Fibroblast of lung (primary cell): Measurements from ENCODE around the gene VTCN1. TPM values are rescaled to one million over a fixed set of nuclear protein-coding genes. Genes with fewer than 3 reads are reported as not detected.
A peak's percentile ranks its signal among the peaks of the same experiment; 100 is the strongest.

Experiments used
- DNase-seq, 2 donors: peaks; one replicate each; pipeline versions ENCODE4 v3.0.0 to v3.0.0-alpha.2; 2010; ENCODE audit warnings: low read depth in 2 of 2
- H2AFZ ChIP-seq: 2 replicates; pipeline ENCODE4 v1.5.1; 2012; ENCODE audit warnings: low read length, control low read depth, inconsistent platforms
- H3K27ac ChIP-seq: 2 replicates; pipeline ENCODE4 v1.5.1; 2011; ENCODE audit warnings: low read length, control low read depth; ENCODE audit not compliant: insufficient read depth
- H3K27me3 ChIP-seq: 2 replicates; pipeline ENCODE4 v1.5.1; 2011; ENCODE audit warnings: mild to moderate bottlenecking, low read length; ENCODE audit not compliant: control insufficient read depth, insufficient read depth
- H3K36me3 ChIP-seq: 2 replicates; pipeline ENCODE4 v1.5.1; 2011; ENCODE audit warnings: low read length; ENCODE audit not compliant: control insufficient read depth, insufficient read depth
- H3K4me1 ChIP-seq: 2 replicates; pipeline ENCODE4 v1.5.1; 2011; ENCODE audit warnings: low read length; ENCODE audit not compliant: control insufficient read depth, insufficient read depth; ENCODE audit errors: extremely low read depth
- H3K4me2 ChIP-seq: 2 replicates; pipeline ENCODE4 v1.5.1; 2011; ENCODE audit warnings: low read length, control low read depth; ENCODE audit not compliant: insufficient read depth; ENCODE audit errors: extremely low read depth
- H3K4me3 ChIP-seq, 4 experiments: fragments of 200-600 bp in 1 of 4; sonication (generic) in 1 of 4; replicated peaks in 1 of 4; 2 replicates each; pipeline ENCODE4 v1.5.1; 2011 to 2016; ENCODE audit warnings: low read length in 4 of 4, low read depth in 3 of 4, mild to moderate bottlenecking in 3 of 4, control low read depth in 2 of 4, inconsistent platforms in 1 of 4, mixed read lengths in 1 of 4; ENCODE audit not compliant: insufficient read depth in 1 of 4; ENCODE audit errors: control extremely low read depth in 1 of 4
- H3K79me2 ChIP-seq: 2 replicates; pipeline ENCODE4 v1.5.1; 2012; ENCODE audit warnings: mild to moderate bottlenecking, low read length, inconsistent platforms; ENCODE audit not compliant: control insufficient read depth, insufficient read depth
- H3K9ac ChIP-seq: 2 replicates; pipeline ENCODE4 v1.5.1; 2011; ENCODE audit warnings: mild to moderate bottlenecking, low read length, control low read depth; ENCODE audit not compliant: insufficient read depth
- H3K9me3 ChIP-seq: 2 replicates; pipeline ENCODE4 v1.5.1; 2012; ENCODE audit warnings: low read depth, low read length; ENCODE audit not compliant: control insufficient read depth, insufficient read depth
- H4K20me1 ChIP-seq: 2 replicates; pipeline ENCODE4 v1.5.1; 2011; ENCODE audit warnings: low read length; ENCODE audit not compliant: control insufficient read depth, insufficient read depth; ENCODE audit errors: extremely low read depth
- CTCF ChIP-seq, 2 donors: IDR thresholded peaks in 1 of 2; conservative IDR thresholded peaks in 1 of 2; 1 replicate in 1 of 2; 2 replicates in 1 of 2; pipeline ENCODE4 v1.5.1; 2011 to 2012; ENCODE audit warnings: low read length in 2 of 2, control low read depth in 1 of 2, inconsistent platforms in 1 of 2, low read depth in 1 of 2, mild to moderate bottlenecking in 1 of 2
- EZH2 ChIP-seq: IDR thresholded peaks from 2 replicates; pipeline ENCODE4 v1.5.1; 2012; ENCODE audit warnings: low read length, control low read depth, mild to moderate bottlenecking; ENCODE audit errors: missing control alignments
- polyA plus RNA-seq, 2 donors: library from polyadenylated mRNA; depleted of rRNA in 1 of 2; stranded (reverse) in 1 of 2; unstranded in 1 of 2; fragments of >200 nt; gene quantifications; 2 replicates each; pipeline ENCODE4 v1.2.1, GENCODE V29; 2011 to 2012; ENCODE audit warnings: missing spikeins in 1 of 2
- total RNA-seq: library from RNA; depleted of rRNA; stranded (reverse); fragments of >200 nt; gene quantifications from 2 replicates; pipeline ENCODE4 v1.2.1, GENCODE V29; 2014

Gene VTCN1
- total and polyA plus RNA-seq, 2 donors (not counting 1 experiment from before 2014, with no cell fraction given): 0.03 TPM; not detected in 1

- no peak overlapping the region for H3K9ac ChIP-seq
- no peaks in the 10 kb centered on the region for H4K20me1 ChIP-seq
- H3K27me3 ChIP-seq: no peaks in the 10 kb centered on the region
- H3K9me3 ChIP-seq: no peaks in the 10 kb centered on the region
- no peaks in the 10 kb centered on the region for H3K36me3 ChIP-seq
- no peak overlapping the region for H3K4me2 ChIP-seq
- no peak overlapping the region for H3K4me3 ChIP-seq
- H3K79me2 ChIP-seq: no peaks in the 10 kb centered on the region
- peak in 1 of 2 donors; percentile 69 for DNase-seq
- no peak overlapping the region for H2AFZ ChIP-seq
- H3K27ac ChIP-seq: no peak overlapping the region
- TF ChIP-seq EZH2 (no peak), CTCF (conservative IDR thresholded peaks at IDR 0.05 in 1 of 2, IDR thresholded peaks at IDR 0.05 in 1 of 2; ENCODE audit: low read depth in 1 of 2, low read length in 2 of 2) (no peak)
- H3K4me1 ChIP-seq: peaks cover 2% of the 10 kb centered on the region
These were observed 40.7 kb downstream of the VTCN1 start for GRCh38 chr1:117169871-117170596.

GRCh38 chr1:117167402-117167801 is 43.3 kb downstream of the VTCN1 start:
- no peaks in the 10 kb centered on the region for H3K36me3 ChIP-seq
- H3K4me3 ChIP-seq: no peak overlapping the region

GRCh38 chr1:117166076-117166475 is 44.7 kb downstream of the VTCN1 start:
- Histone ChIP-seq H4K20me1 (no peaks in the 10 kb centered on the region), H3K4me2 (no peak overlapping the region), H3K27me3 (no peaks in the 10 kb centered on the region), H3K36me3 (no peaks in the 10 kb centered on the region), H3K27ac (no peak overlapping the region), H3K79me2 (no peaks in the 10 kb centered on the region), H3K9ac (no peak overlapping the region), H3K9me3 (no peaks in the 10 kb centered on the region), H2AFZ (no peak overlapping the region), H3K4me3 (no peak overlapping the region), H3K4me1 (peaks cover 2% of the 10 kb centered on the region)
- no peak for TF ChIP-seq CTCF (conservative IDR thresholded peaks at IDR 0.05 in 1 of 2, IDR thresholded peaks at IDR 0.05 in 1 of 2; ENCODE audit: low read depth in 1 of 2, low read length in 2 of 2)
- no peak for TF ChIP-seq EZH2
- peak; percentile 80 to 89 for DNase-seq

More at GRCh38 chr1:117167402-117167801, 43.3 kb downstream of the VTCN1 start:
- Histone ChIP-seq H3K27me3 (no peaks in the 10 kb centered on the region), H3K9me3 (no peaks in the 10 kb centered on the region), H3K79me2 (no peaks in the 10 kb centered on the region), H2AFZ (no peak overlapping the region), H3K27ac (no peak overlapping the region), H4K20me1 (no peaks in the 10 kb centered on the region), H3K9ac (no peak overlapping the region), H3K4me1 (peaks cover 2% of the 10 kb centered on the region), H3K4me2 (no peak overlapping the region)
- DNase-seq: peak in 1 of 2 donors; percentile 28
- no peak for TF ChIP-seq EZH2
